ENCODE data around the gene KRTAP5-9.

- no peak for TF ChIP-seq EHMT2 (IDR thresholded peaks at IDR 0.05; ENCODE audit: low read depth)
- TF ChIP-seq PHF8 (IDR thresholded peaks at IDR 0.05; ENCODE audit: borderline replicate concordance, low read depth) = no peak
Observed at GRCh38 chr11:71558996-71559395, 10.8 kb downstream of the KRTAP5-9 start.
